ENCODE data around the gene ANKRD11.
A peak's percentile ranks its signal among the peaks of the same experiment; 100 is the strongest.
"Not testable (repeated sequence)": the region's sequence is repeated elsewhere in the genome, so short reads cannot be mapped to it uniquely, and the experiment has no call there.

Gene ANKRD11

GRCh38 chr16:89344846-89345611 lies 145.3 kb downstream of the ANKRD11 start:
- DNase-seq (ENCODE audit: low read depth) = no peak

- DNase-seq (ENCODE audit: low read depth) = no peak
These were observed 145.9 kb downstream of the ANKRD11 start for GRCh38 chr16:89344458-89344834.

- peak; percentile 80 for DNase-seq (ENCODE audit: low read depth)
These were observed 146.6 kb downstream of the ANKRD11 start for GRCh38 chr16:89343501-89344457.

GRCh38 chr16:89341697-89342694 lies 148.4 kb downstream of the ANKRD11 start:
- no peak for DNase-seq (ENCODE audit: low read depth)

- no peak for DNase-seq (ENCODE audit: low read depth)
These were observed 149.1 kb downstream of the ANKRD11 start for GRCh38 chr16:89341279-89341678.

GRCh38 chr16:89338863-89339262 lies 151.5 kb downstream of the ANKRD11 start:
- DNase-seq (ENCODE audit: low read depth) = no peak

- DNase-seq (ENCODE audit: low read depth) = no peak
These were observed 152.4 kb downstream of the ANKRD11 start for GRCh38 chr16:89337965-89338364.

GRCh38 chr16:89335803-89336485 lies 154.4 kb downstream of the ANKRD11 start:
- DNase-seq (ENCODE audit: low read depth) = peak; percentile 32

GRCh38 chr16:89334988-89335802 lies 155.2 kb downstream of the ANKRD11 start:
- peak; percentile 13 for DNase-seq (ENCODE audit: low read depth)

- no peak for DNase-seq (ENCODE audit: low read depth)
These were observed 155.9 kb downstream of the ANKRD11 start for GRCh38 chr16:89334461-89334860.

- DNase-seq (ENCODE audit: low read depth) = no peak
These were observed 156.3 kb downstream of the ANKRD11 start for GRCh38 chr16:89334050-89334449.

GRCh38 chr16:89333401-89334001 lies 156.9 kb downstream of the ANKRD11 start:
- peak; percentile 80 for DNase-seq (ENCODE audit: low read depth)

GRCh38 chr16:89332902-89333245 lies 157.5 kb downstream of the ANKRD11 start:
- DNase-seq (ENCODE audit: low read depth) = no peak

GRCh38 chr16:89332243-89332901 lies 158.0 kb downstream of the ANKRD11 start:
- DNase-seq (ENCODE audit: low read depth) = no peak

GRCh38 chr16:89331371-89332109 lies 158.8 kb downstream of the ANKRD11 start:
- DNase-seq (ENCODE audit: low read depth) = no peak

- peak; percentile 50 for DNase-seq (ENCODE audit: low read depth)
These were observed 160.0 kb downstream of the ANKRD11 start for GRCh38 chr16:89330177-89330856.

- DNase-seq (ENCODE audit: low read depth) = not testable (repeated sequence)
These were observed 160.6 kb downstream of the ANKRD11 start for GRCh38 chr16:89329830-89330176.
